GM23338 (cell line): ENCODE measurements around the gene PRDM4. TPM values are rescaled to one million over a fixed set of nuclear protein-coding genes. Genes with fewer than 3 reads are reported as not detected.

Experiments
- ATAC-seq: fragments of 200-7000 bp; cut with Tn5 transposase; 3 replicates; pipeline ENCODE4 v1.9.1; 2020
- DNase-seq: peaks from one replicate; pipeline ENCODE4 v3.0.0-alpha.2; 2015; ENCODE audit warnings: low spot score
- H2AFZ ChIP-seq: fragments of 200-600 bp; sonication (generic); 2 replicates; pipeline ENCODE4 v1.8.0; 2016; ENCODE audit warnings: antibody characterized with exemption, mild to moderate bottlenecking, moderate library complexity
- H3F3A ChIP-seq: fragments of 200-600 bp; sonication (generic); replicated peaks from 2 replicates; pipeline ENCODE4 v1.8.0; 2017; ENCODE audit warnings: antibody characterized with exemption, mixed run types, low read depth
- H3K27ac ChIP-seq: fragments of 200-600 bp; sonication (generic); 2 replicates; pipeline ENCODE4 v1.6.1; 2016; ENCODE audit warnings: low read depth
- H3K27me3 ChIP-seq: fragments of 200-600 bp; sonication (generic); 2 replicates; pipeline ENCODE4 v1.8.0; 2016; ENCODE audit warnings: mild to moderate bottlenecking, mixed run types, moderate library complexity; ENCODE audit not compliant: insufficient read depth
- H3K36me3 ChIP-seq: fragments of 200-600 bp; sonication (generic); 2 replicates; pipeline ENCODE4 v1.8.0; 2016; ENCODE audit warnings: mild to moderate bottlenecking; ENCODE audit not compliant: insufficient read depth
- H3K4me1 ChIP-seq: fragments of 200-600 bp; sonication (generic); 2 replicates; pipeline ENCODE4 v1.8.0; 2016; ENCODE audit warnings: mild to moderate bottlenecking, moderate library complexity; ENCODE audit not compliant: insufficient read depth
- H3K4me2 ChIP-seq: fragments of 200-600 bp; sonication (generic); 2 replicates; pipeline ENCODE4 v1.7.1; 2017; ENCODE audit warnings: mixed run types
- H3K4me3 ChIP-seq: fragments of 200-600 bp; sonication (generic); 2 replicates; pipeline ENCODE4 v1.6.1; 2016; ENCODE audit warnings: mixed run types
- H3K79me2 ChIP-seq: fragments of 200-600 bp; sonication (generic); replicated peaks from 2 replicates; pipeline ENCODE4 v1.8.0; 2017; ENCODE audit warnings: mild to moderate bottlenecking; ENCODE audit not compliant: insufficient read depth
- H3K9me2 ChIP-seq: fragments of 200-600 bp; sonication (generic); 2 replicates; pipeline ENCODE4 v1.8.0; 2017; ENCODE audit not compliant: insufficient read depth
- H4K20me1 ChIP-seq: fragments of 200-600 bp; sonication (generic); replicated peaks from 2 replicates; pipeline ENCODE4 v1.8.0; 2017; ENCODE audit warnings: mild to moderate bottlenecking; ENCODE audit not compliant: insufficient read depth
- H3K27ac Mint-ChIP-seq: 2 replicates; pipeline ENCODE4 v1.8.0; 2020; ENCODE audit warnings: inconsistent platforms, mild to moderate bottlenecking, moderate library complexity, mixed read lengths
- H3K27me3 Mint-ChIP-seq: 3 replicates; pipeline ENCODE4 v1.8.0; 2022; ENCODE audit warnings: low read depth, mild to moderate bottlenecking, moderate library complexity, mixed read lengths, inconsistent platforms; ENCODE audit not compliant: insufficient read depth, poor library complexity
- H3K36me3 Mint-ChIP-seq: 3 replicates; pipeline ENCODE4 v1.8.0; 2021; ENCODE audit warnings: low read depth, mild to moderate bottlenecking, inconsistent platforms, moderate library complexity, mixed read lengths
- H3K4me1 Mint-ChIP-seq: 3 replicates; pipeline ENCODE4 v1.8.0; 2020; ENCODE audit warnings: mild to moderate bottlenecking, inconsistent platforms, mixed read lengths
- H3K4me3 Mint-ChIP-seq: 3 replicates; pipeline ENCODE4 v1.8.0; 2021; ENCODE audit warnings: moderate library complexity, mild to moderate bottlenecking, inconsistent platforms, mixed read lengths
- H3K9me3 Mint-ChIP-seq: 3 replicates; pipeline ENCODE4 v1.8.0; 2020; ENCODE audit warnings: moderate library complexity, mild to moderate bottlenecking, inconsistent platforms, mixed read lengths
- EZH2phosphoT487 ChIP-seq: fragments of 200-600 bp; sonication (generic); IDR thresholded peaks from one replicate; pipeline ENCODE4 v1.8.1; 2018; ENCODE audit warnings: antibody characterized with exemption; ENCODE audit not compliant: unreplicated experiment
- polyA plus RNA-seq: library from polyadenylated mRNA; unstranded; fragments of >200 nt; fragmentation: Nextera tagmentation; extraction: Ambion mirVana; gene quantifications from 2 replicates; pipeline ENCODE4 v1.2.1, GENCODE V29; 2016
- total RNA-seq: library from RNA; depleted of rRNA; stranded (reverse); fragments of >200 nt; shearing (Covaris generic); gene quantifications from 2 replicates; pipeline ENCODE4 v1.2.3, GENCODE V29; 2014
- TF ChIP-seq, protein P1 (sequence below): fragments of 250-450 bp; sonication (Bioruptor Pico); IDR thresholded peaks from 2 replicates; pipeline ENCODE4 v1.5.0; 2020; ENCODE audit warnings: mild to moderate bottlenecking, moderate library complexity
- TF ChIP-seq, protein P2 (sequence below): IDR thresholded peaks from 2 replicates; pipeline ENCODE4 v1.6.1; 2016; ENCODE audit warnings: antibody characterized with exemption
- TF ChIP-seq, protein P3 (sequence below): IDR thresholded peaks from one replicate; pipeline ENCODE4 v1.6.1; 2018; ENCODE audit warnings: antibody characterized with exemption; ENCODE audit not compliant: unreplicated experiment

The PRDM4 gene
- total and polyA plus RNA-seq, 2 experiments from 2014 or later: 4.9 to 17.1 TPM

DNA sequence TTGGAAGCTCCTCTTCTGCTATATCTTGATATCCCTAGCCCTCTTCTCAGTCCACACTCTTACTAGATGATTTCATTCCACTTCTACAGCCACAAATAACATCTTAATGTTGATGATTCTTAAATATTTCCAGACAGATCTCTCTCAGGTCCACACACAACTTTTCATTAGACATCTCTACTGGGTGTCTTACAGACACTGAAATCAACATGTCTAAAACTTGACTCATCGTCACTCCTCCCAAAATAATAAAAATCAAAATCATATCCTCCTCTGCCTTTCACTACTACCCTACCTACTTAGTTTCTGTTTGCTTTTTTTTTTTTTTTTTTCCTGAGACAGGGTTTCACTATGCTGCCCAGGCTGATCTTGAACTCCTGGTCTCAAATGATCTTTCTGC lies 11.9 kb downstream of the PRDM4 start:
- Mint-ChIP-seq H3K4me1 (no peaks in the 10 kb centered on the region), H3K4me3 (no peak overlapping the region), H3K27ac (no peak overlapping the region), H3K36me3 (peaks cover 48% of the 10 kb centered on the region), H3K9me3 (no peaks in the 10 kb centered on the region), H3K27me3 (no peaks in the 10 kb centered on the region)
- peaks cover 42% of the 10 kb centered on the region for H3K36me3 ChIP-seq
- DNase-seq (no peak), ATAC-seq (no peak)
- H3K4me1 ChIP-seq: no peaks in the 10 kb centered on the region
- no peaks in the 10 kb centered on the region for H3K9me2 ChIP-seq
- no peaks in the 10 kb centered on the region for H3F3A ChIP-seq
- peaks cover 13% of the 10 kb centered on the region for H3K79me2 ChIP-seq
- H3K4me3 ChIP-seq: no peak overlapping the region
- H3K27me3 ChIP-seq: no peaks in the 10 kb centered on the region
- H4K20me1 ChIP-seq: peaks cover 17% of the 10 kb centered on the region
- H3K27ac ChIP-seq: no peak overlapping the region
- TF ChIP-seq EZH2phosphoT487: no peak
- TF ChIP-seq, protein P1, sequence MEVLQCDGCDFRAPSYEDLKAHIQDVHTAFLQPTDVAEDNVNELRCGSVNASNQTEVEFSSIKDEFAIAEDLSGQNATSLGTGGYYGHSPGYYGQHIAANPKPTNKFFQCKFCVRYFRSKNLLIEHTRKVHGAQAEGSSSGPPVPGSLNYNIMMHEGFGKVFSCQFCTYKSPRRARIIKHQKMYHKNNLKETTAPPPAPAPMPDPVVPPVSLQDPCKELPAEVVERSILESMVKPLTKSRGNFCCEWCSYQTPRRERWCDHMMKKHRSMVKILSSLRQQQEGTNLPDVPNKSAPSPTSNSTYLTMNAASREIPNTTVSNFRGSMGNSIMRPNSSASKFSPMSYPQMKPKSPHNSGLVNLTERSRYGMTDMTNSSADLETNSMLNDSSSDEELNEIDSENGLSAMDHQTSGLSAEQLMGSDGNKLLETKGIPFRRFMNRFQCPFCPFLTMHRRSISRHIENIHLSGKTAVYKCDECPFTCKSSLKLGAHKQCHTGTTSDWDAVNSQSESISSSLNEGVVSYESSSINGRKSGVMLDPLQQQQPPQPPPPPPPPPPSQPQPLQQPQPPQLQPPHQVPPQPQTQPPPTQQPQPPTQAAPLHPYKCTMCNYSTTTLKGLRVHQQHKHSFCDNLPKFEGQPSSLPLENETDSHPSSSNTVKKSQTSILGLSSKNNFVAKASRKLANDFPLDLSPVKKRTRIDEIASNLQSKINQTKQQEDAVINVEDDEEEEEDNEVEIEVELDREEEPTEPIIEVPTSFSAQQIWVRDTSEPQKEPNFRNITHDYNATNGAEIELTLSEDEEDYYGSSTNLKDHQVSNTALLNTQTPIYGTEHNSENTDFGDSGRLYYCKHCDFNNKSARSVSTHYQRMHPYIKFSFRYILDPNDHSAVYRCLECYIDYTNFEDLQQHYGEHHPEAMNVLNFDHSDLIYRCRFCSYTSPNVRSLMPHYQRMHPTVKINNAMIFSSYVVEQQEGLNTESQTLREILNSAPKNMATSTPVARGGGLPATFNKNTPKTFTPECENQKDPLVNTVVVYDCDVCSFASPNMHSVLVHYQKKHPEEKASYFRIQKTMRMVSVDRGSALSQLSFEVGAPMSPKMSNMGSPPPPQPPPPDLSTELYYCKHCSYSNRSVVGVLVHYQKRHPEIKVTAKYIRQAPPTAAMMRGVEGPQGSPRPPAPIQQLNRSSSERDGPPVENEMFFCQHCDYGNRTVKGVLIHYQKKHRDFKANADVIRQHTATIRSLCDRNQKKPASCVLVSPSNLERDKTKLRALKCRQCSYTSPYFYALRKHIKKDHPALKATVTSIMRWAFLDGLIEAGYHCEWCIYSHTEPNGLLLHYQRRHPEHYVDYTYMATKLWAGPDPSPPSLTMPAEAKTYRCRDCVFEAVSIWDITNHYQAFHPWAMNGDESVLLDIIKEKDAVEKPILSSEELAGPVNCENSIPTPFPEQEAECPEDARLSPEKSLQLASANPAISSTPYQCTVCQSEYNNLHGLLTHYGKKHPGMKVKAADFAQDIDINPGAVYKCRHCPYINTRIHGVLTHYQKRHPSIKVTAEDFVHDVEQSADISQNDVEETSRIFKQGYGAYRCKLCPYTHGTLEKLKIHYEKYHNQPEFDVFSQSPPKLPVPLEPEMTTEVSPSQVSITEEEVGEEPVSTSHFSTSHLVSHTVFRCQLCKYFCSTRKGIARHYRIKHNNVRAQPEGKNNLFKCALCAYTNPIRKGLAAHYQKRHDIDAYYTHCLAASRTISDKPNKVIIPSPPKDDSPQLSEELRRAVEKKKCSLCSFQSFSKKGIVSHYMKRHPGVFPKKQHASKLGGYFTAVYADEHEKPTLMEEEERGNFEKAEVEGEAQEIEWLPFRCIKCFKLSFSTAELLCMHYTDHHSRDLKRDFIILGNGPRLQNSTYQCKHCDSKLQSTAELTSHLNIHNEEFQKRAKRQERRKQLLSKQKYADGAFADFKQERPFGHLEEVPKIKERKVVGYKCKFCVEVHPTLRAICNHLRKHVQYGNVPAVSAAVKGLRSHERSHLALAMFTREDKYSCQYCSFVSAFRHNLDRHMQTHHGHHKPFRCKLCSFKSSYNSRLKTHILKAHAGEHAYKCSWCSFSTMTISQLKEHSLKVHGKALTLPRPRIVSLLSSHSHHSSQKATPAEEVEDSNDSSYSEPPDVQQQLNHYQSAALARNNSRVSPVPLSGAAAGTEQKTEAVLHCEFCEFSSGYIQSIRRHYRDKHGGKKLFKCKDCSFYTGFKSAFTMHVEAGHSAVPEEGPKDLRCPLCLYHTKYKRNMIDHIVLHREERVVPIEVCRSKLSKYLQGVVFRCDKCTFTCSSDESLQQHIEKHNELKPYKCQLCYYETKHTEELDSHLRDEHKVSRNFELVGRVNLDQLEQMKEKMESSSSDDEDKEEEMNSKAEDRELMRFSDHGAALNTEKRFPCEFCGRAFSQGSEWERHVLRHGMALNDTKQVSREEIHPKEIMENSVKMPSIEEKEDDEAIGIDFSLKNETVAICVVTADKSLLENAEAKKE (CRISPR knock-in tag): no peak
- TF ChIP-seq, protein P2, sequence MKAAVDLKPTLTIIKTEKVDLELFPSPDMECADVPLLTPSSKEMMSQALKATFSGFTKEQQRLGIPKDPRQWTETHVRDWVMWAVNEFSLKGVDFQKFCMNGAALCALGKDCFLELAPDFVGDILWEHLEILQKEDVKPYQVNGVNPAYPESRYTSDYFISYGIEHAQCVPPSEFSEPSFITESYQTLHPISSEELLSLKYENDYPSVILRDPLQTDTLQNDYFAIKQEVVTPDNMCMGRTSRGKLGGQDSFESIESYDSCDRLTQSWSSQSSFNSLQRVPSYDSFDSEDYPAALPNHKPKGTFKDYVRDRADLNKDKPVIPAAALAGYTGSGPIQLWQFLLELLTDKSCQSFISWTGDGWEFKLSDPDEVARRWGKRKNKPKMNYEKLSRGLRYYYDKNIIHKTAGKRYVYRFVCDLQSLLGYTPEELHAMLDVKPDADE: no peak
- TF ChIP-seq, protein P3, sequence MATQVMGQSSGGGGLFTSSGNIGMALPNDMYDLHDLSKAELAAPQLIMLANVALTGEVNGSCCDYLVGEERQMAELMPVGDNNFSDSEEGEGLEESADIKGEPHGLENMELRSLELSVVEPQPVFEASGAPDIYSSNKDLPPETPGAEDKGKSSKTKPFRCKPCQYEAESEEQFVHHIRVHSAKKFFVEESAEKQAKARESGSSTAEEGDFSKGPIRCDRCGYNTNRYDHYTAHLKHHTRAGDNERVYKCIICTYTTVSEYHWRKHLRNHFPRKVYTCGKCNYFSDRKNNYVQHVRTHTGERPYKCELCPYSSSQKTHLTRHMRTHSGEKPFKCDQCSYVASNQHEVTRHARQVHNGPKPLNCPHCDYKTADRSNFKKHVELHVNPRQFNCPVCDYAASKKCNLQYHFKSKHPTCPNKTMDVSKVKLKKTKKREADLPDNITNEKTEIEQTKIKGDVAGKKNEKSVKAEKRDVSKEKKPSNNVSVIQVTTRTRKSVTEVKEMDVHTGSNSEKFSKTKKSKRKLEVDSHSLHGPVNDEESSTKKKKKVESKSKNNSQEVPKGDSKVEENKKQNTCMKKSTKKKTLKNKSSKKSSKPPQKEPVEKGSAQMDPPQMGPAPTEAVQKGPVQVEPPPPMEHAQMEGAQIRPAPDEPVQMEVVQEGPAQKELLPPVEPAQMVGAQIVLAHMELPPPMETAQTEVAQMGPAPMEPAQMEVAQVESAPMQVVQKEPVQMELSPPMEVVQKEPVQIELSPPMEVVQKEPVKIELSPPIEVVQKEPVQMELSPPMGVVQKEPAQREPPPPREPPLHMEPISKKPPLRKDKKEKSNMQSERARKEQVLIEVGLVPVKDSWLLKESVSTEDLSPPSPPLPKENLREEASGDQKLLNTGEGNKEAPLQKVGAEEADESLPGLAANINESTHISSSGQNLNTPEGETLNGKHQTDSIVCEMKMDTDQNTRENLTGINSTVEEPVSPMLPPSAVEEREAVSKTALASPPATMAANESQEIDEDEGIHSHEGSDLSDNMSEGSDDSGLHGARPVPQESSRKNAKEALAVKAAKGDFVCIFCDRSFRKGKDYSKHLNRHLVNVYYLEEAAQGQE: no peak
- H3K4me2 ChIP-seq: no peak overlapping the region
- H2AFZ ChIP-seq: no peak overlapping the region
